GM21786 (cell line): ENCODE results near the gene SAXO2.
"Not testable (repeated sequence)": the region's sequence is repeated elsewhere in the genome, so short reads cannot be mapped to it uniquely, and the experiment has no call there.

ENCODE experiments used
- ATAC-seq: cut with Tn5 transposase; IDR thresholded peaks from one replicate; pipeline ENCODE4 v1.9.1; 2021; ENCODE audit not compliant: unreplicated experiment

SAXO2 gene

DNA sequence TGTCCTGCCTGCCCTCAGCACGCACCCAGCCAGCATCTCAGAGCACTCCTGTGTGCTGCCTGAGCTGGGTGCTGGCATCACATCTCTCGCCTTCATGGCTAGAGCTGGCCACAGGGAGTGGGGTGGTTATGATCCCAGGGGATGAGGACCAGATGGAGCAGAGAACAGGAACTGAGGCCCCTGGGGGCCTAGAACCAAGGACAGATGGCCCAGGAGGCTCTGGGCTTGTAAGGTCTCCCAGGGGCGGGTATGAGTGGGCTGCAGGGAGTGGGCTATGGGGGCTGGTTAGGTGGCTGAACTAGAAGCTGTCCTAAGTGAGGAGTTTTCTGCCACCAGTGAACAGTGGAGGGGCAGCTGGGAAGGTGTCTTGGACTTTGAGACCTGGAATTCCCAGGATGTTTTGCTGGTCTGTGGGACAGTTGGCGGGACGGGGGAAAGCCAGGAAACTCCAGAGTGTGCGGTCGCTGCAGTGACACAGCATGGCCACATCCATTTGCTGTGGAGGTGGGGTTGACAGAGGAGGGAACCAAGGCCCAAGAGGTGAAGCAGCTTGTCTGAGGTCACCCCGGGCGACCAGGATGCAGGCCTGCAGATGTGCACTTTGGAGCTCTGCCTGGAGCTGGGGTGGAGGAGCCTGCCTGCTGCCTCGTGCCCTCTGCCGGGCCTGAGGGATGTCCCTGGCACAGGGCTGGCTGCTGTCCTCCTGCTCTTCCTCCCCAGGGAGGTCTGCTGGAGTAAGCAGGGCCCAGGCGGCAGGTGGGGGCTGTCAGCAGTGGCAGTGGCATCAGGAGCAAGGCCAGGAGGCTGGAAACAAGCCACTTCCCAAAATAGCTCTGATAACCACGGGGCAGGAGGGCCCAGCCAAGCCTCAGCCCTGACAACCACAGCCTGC is 70.3 kb downstream of the SAXO2 start:
- not testable (repeated sequence) for ATAC-seq

DNA sequence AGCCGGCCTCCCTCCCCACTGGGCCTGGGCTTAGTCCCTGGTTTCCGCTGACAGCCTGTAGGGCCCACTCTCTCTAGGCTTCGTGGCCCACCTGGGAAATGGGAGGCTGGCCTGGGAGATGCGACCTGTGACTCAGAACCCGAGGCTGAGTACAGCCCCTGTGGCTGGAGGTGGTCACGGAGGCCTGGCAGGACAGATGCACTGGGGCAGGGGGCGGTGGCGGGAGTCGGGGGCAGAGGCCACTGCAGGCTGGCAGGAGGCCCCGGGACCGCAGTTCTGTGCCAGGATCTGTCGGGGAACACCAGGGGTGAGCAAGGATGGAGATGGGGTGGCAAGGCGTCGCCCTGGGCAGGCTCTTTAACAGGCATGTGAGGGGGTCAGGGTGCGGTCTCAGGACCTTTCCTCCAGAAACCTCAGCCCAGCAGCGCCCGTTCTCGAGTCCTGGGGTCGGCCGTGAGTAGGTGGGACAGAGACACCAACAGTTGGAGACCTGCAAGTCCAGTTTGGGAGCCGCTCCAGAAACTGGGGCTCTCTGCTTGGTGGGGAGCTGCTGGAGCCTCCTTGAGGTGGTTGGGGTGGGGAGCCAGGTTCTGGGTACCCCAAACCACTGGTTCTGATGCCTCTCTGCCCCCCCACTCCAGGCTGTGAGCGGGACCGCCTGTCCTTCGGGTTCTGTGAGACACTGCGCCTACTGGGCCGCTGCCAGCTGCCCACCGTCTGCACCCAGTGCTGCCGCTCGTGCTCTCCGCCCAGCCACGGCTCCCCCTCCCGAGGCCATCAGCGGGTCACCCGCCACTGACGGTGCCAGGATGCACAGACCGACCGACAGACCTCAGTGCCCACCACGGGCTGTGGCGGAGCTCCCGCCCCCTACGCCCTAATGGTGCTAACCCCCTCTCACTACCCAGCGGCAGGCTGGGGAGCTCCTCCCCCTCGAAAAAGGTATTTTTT is 71.3 kb downstream of the SAXO2 start:
- ATAC-seq, result not testable (repeated sequence)
